ENCODE data around the gene PDE4C. TPM values are rescaled to one million over a fixed set of nuclear protein-coding genes. Genes with fewer than 3 reads are reported as not detected.

The PDE4C gene
- total RNA-seq, 1 experiment from 2014 or later: 0.42 TPM

- CTCF ChIA-PET: interaction anchor here (0.6 to 3.7 kb wide), 15 partner anchors 14 to 436 kb away, joined by 3 to 47 read pairs (median 3); no protein-coding TSS in a partner anchor
- Mint-ChIP-seq H3K4me3 (ENCODE audit: unreplicated experiment) (no peak overlapping the region), H3K27ac (ENCODE audit: low read depth, unreplicated experiment) (no peak overlapping the region), H3K27me3 (ENCODE audit: insufficient read depth, unreplicated experiment) (no peaks in the 10 kb centered on the region), H3K36me3 (ENCODE audit: insufficient read depth, unreplicated experiment) (no peaks in the 10 kb centered on the region), H3K4me1 (ENCODE audit: insufficient read depth, unreplicated experiment) (no peaks in the 10 kb centered on the region), H3K9me3 (ENCODE audit: unreplicated experiment) (no peaks in the 10 kb centered on the region)
- no TSS peak for BruUV-seq (replicated peaks)
- intact Hi-C loops (cut with micrococcal nuclease): loop anchor here (5.0 kb wide), 2 partner anchors 158 to 248 kb away; partner anchors contain the start of genes ARRDC2 and MAST3
- DNase-seq (ENCODE audit: unreplicated experiment): no peak
- TF ChIP-seq, protein P1, sequence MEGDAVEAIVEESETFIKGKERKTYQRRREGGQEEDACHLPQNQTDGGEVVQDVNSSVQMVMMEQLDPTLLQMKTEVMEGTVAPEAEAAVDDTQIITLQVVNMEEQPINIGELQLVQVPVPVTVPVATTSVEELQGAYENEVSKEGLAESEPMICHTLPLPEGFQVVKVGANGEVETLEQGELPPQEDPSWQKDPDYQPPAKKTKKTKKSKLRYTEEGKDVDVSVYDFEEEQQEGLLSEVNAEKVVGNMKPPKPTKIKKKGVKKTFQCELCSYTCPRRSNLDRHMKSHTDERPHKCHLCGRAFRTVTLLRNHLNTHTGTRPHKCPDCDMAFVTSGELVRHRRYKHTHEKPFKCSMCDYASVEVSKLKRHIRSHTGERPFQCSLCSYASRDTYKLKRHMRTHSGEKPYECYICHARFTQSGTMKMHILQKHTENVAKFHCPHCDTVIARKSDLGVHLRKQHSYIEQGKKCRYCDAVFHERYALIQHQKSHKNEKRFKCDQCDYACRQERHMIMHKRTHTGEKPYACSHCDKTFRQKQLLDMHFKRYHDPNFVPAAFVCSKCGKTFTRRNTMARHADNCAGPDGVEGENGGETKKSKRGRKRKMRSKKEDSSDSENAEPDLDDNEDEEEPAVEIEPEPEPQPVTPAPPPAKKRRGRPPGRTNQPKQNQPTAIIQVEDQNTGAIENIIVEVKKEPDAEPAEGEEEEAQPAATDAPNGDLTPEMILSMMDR (IDR thresholded peaks at IDR 0.05; ENCODE audit: unreplicated experiment): no peak
- POLR2A ChIA-PET: interaction anchor here (0.5 to 4.5 kb wide), 3 partner anchors 50 to 62 kb away, joined by 3 to 34 read pairs (median 4); partner anchors contain the start of gene MPV17L2
Observed at GRCh38 chr19:18254546-18255503, 28.6 kb upstream of the PDE4C start.

- Mint-ChIP-seq H3K27me3 (ENCODE audit: insufficient read depth, unreplicated experiment) (no peaks in the 10 kb centered on the region), H3K36me3 (ENCODE audit: insufficient read depth, unreplicated experiment) (no peaks in the 10 kb centered on the region), H3K27ac (ENCODE audit: low read depth, unreplicated experiment) (no peak overlapping the region), H3K9me3 (ENCODE audit: unreplicated experiment) (no peaks in the 10 kb centered on the region), H3K4me3 (ENCODE audit: unreplicated experiment) (no peak overlapping the region), H3K4me1 (ENCODE audit: insufficient read depth, unreplicated experiment) (no peaks in the 10 kb centered on the region)
- ChIA-PET POLR2A (interaction anchor here (0.7 to 4.5 kb wide), 5 partner anchors 21 to 105 kb away, joined by 3 to 34 read pairs (median 5); partner anchors contain the start of genes IQCN, MPV17L2 and RAB3A), CTCF (interaction anchor here (0.5 to 3.7 kb wide), 21 partner anchors 8 to 1535 kb away, joined by 3 to 47 read pairs (median 4); partner anchors contain the start of gene MPV17L2)
- BruUV-seq (replicated peaks): no TSS peak
- no peak for DNase-seq (ENCODE audit: unreplicated experiment)
- intact Hi-C loops (cut with micrococcal nuclease): loop anchor here (5.0 kb wide), 2 partner anchors 156 to 246 kb away; partner anchors contain the start of genes ARRDC2 and MAST3
- TF ChIP-seq, protein P1 (IDR thresholded peaks at IDR 0.05; ENCODE audit: unreplicated experiment): no peak
Observed at GRCh38 chr19:18253716-18254115, 27.5 kb upstream of the PDE4C start.

GRCh38 chr19:18253130-18253529 is 26.9 kb upstream of the PDE4C start:
- CTCF ChIA-PET: interaction anchor here (0.5 to 3.7 kb wide), 26 partner anchors 9 to 1535 kb away, joined by 3 to 47 read pairs (median 4); partner anchors contain the start of genes IQCN and MPV17L2
- H3K36me3 Mint-ChIP-seq (ENCODE audit: insufficient read depth, unreplicated experiment): no peaks in the 10 kb centered on the region
- H3K4me3 Mint-ChIP-seq (ENCODE audit: unreplicated experiment): no peak overlapping the region
- no peaks in the 10 kb centered on the region for H3K9me3 Mint-ChIP-seq (ENCODE audit: unreplicated experiment)
- intact Hi-C loops (cut with micrococcal nuclease): loop anchor here (5.0 kb wide), 2 partner anchors 156 to 246 kb away; partner anchors contain the start of genes ARRDC2 and MAST3
- no peak overlapping the region for H3K27ac Mint-ChIP-seq (ENCODE audit: low read depth, unreplicated experiment)
- DNase-seq (ENCODE audit: unreplicated experiment): no peak
- H3K4me1 Mint-ChIP-seq (ENCODE audit: insufficient read depth, unreplicated experiment): no peaks in the 10 kb centered on the region
- H3K27me3 Mint-ChIP-seq (ENCODE audit: insufficient read depth, unreplicated experiment): no peaks in the 10 kb centered on the region
- POLR2A ChIA-PET: interaction anchor here (0.7 to 4.5 kb wide), 5 partner anchors 22 to 104 kb away, joined by 3 to 34 read pairs (median 5); partner anchors contain the start of genes IQCN, MPV17L2 and RAB3A
- TF ChIP-seq, protein P1 (IDR thresholded peaks at IDR 0.05; ENCODE audit: unreplicated experiment): no peak
- BruUV-seq (replicated peaks): no TSS peak

DNA sequence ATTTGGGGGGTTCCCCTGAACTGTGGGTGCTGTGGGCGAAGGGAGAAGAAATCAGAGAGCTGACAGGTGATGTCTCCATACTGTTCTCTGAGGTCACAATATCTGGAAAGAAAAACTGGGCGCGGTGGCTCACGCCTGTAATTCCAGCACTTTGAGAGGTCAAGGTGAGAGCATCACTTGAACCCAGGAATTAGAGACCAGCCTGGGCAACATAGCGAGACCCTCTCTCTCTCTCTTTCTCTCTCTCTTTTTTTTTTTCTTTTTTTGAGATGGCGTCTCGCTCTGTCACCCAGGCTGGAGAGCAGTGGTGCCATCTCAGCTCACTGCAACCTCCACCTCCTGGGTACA is 26.1 kb upstream of the PDE4C start:
- Mint-ChIP-seq H3K36me3 (ENCODE audit: insufficient read depth, unreplicated experiment) (no peaks in the 10 kb centered on the region), H3K4me3 (ENCODE audit: unreplicated experiment) (no peak overlapping the region), H3K9me3 (ENCODE audit: unreplicated experiment) (no peaks in the 10 kb centered on the region), H3K27ac (ENCODE audit: low read depth, unreplicated experiment) (no peak overlapping the region), H3K4me1 (ENCODE audit: insufficient read depth, unreplicated experiment) (no peaks in the 10 kb centered on the region), H3K27me3 (ENCODE audit: insufficient read depth, unreplicated experiment) (no peaks in the 10 kb centered on the region)
- intact Hi-C loops (cut with micrococcal nuclease): loop anchor here (1.0 to 5.0 kb wide), 3 partner anchors 48 to 245 kb away; partner anchors contain the start of genes ARRDC2, MAST3 and RAB3A
- no TSS peak for BruUV-seq (replicated peaks)
- ChIA-PET CTCF (interaction anchor here (0.5 to 3.7 kb wide), 25 partner anchors 9 to 545 kb away, joined by 3 to 47 read pairs (median 6); partner anchors contain the start of genes IQCN and MPV17L2), POLR2A (interaction anchor here (1.1 to 4.5 kb wide), 6 partner anchors 23 to 103 kb away, joined by 3 to 34 read pairs (median 6); partner anchors contain the start of genes IQCN, JUND, MPV17L2 and RAB3A)
- no peak for DNase-seq (ENCODE audit: unreplicated experiment)
- TF ChIP-seq, protein P1 (IDR thresholded peaks at IDR 0.05; ENCODE audit: unreplicated experiment): no peak

Measured in MCF 10A (cell line).